Stimulated activated CD4-positive, alpha-beta T cell treated with anti-CD3 and anti-CD28 coated beads, Interleukin-15, amount 100 ng/mL, for 1 hour (primary cell): Measurements from ENCODE around the gene SUSD1.

Source experiments
- DNase-seq, 2 donors: peaks; one replicate each; pipeline ENCODE4 v3.0.0-alpha.2; 2020; ENCODE audit warnings: low read depth in 1 of 2, low spot score in 1 of 2

Gene SUSD1

DNA sequence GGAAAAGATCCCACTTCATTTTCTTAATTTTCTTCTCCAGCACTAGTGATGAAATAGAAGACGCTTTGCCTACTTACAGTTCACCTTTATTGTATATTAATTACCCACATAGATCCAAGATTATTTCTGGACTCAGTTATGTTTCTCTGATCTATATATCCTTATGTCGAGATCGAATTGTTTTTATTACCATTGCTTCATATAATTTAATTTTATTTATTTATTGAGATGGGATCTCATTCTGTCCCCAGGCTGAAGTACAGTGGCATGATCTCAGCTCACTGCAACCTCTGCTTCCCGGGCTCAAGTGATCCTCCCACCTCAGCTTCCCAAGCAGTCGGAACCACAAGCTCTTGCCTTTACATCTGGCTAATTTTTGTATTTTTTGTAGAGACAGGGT, 157.2 kb downstream of the SUSD1 start:
- no peak for DNase-seq

DNA sequence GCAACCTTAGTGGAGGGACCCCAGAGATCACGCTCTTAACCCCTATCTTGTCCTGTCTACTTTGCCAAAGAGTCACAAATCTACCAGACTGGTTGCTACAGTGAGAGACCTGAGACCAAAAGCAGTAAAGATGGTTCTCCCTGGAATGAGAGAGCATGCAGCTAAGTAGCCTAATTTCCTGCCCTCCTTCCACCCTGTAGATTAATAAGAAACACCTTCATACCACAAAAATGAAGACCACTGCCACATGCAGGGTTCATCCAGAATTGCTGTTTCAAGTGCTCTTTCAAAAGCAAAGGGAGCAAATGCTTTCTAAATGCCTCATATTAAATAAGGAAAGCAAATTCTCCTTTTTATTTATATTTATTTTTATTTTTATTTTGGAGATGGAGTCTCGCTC, 159.4 kb downstream of the SUSD1 start:
- DNase-seq: no peak

DNA sequence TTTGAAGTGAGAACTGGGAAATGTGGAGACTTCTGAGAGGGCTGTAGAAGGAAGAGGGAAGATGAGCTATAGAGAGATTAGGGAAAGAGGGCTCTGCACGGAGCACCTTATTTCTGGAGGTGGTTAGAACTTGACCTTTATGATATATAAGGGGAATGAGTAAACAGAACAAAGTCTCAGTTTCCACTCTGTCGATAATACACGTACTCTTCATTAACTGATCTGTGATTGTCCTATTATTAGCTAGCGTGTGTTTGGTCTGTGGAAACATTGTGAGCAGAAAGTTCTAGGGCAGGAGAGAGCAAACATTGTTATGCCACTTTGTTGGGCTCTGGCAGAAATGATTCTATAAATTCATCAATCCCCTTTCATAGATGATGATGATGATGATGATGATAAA, 159.9 kb downstream of the SUSD1 start:
- no peak for DNase-seq

DNA sequence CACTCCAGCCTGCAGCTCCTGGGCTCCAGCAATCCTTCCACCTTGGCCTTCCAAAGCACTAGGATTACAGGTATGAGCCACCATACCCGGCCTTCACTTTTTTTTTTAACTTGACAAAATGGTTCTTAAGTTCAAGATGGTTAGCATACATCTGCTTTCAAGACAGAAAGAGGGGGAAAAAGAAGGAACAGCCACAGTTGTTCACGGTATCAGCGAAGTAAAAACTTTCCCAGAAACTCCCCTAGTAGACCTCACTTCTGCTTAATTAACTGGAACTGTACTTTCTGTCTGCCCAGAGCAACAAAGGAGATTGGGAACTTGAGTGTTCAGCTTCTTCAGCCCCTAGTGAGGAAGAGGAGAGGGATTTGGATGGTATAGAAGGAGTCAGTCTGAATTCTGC, 161.8 kb downstream of the SUSD1 start:
- DNase-seq: no peak

DNA sequence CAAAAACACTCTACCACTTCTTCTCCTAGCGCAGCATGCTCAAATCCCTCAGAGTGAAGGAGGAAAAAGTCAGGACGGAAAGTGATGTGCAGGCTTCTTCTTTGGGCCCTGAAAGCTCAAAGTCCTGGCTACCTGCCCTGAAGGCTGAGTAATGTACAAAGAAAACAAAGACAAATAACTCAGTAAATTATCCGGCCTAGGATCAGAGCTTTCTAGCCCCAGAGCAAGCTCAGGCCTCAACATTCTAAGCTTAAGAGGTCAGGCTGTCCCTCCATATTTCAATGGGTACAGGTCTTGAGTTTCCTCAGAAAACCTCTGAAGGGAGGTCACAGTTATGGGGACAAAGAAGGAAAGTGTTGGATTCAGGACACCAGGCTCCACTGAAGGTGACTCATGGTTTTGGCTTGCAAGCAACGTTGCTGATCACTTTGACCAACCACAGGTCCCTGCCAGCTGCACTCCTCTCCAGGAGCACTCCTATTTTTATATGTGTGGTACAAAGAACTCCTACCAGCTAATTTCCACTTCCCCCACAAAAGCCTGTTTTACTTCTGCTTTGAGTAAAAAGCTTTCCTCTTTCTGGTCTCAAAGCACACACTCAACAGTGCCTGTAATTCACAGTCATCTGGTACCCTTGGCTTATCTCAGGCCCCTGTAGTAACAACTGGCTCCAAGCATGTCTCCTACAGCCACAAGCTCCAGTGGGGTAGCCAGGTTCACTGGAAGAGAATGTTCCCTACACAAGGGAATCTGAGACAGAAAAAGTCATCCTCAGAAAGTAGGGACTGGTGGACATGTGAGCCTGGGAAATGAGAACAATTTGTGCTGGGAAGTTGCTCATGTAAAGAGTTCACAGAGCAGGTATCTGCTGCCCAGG, 162.8 kb downstream of the SUSD1 start:
- DNase-seq: no peak

DNA sequence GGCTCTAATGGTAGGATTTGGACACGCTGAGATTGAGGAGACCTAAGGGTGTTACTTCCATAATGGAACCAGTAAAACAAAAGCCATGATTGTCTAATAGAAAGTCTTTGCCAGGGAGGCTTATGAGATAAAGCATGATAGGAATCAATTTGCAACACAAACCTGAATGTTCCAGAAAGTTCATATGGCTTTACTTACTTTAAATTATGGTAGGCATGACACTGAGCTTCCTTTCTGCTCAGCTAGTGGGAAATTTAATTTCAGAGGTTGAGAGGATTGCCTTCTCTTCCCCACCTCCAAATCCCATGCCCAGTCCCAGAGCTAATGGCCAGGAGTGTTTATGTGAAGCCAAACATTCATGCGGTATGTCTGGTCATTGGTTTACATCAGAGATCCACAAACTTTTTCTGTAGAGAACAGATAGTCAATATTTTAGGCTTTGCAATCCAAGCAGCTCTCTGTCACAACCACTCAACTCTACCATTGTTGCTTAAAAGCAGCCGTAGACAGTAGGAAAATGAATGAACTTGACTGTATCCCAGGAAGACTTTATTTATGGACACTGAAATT, 164.0 kb downstream of the SUSD1 start:
- no peak for DNase-seq

DNA sequence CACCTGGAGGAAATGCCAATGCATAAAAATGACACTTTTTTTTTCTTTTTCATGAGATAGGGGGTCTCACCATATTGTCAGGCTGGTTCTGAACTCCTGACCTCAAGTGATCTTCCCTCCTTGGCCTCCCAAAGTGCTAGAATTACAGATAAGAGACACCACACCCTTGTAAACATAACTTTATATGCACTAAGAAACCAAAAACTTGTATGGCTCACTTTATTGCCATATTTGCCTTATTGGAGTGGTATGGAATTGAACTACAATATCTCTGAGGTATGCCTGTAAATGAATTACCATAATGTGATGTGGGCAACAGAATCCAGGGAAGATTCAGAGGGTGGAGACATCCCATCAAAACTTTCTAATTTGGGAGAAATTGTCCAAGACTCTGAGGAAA, 164.6 kb downstream of the SUSD1 start:
- no peak for DNase-seq

DNA sequence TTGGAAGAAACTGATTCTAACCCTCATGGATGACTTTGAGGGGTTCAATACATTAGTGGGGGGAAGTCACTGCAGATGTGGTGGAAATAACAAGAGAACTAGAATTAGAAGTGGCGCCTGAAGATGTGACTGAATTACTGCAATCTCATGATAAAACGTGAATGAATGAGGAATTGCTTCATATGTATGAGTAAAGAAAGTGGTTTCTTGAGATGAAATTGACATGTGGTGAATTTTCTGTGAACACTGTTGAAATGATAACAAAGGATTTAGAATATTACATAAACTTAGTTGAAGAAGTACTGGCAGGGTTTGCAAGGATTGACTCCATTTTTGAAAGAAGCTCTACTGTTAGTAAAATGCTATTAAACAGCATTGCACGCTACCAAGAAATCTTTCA, 165.4 kb downstream of the SUSD1 start:
- DNase-seq: no peak

DNA sequence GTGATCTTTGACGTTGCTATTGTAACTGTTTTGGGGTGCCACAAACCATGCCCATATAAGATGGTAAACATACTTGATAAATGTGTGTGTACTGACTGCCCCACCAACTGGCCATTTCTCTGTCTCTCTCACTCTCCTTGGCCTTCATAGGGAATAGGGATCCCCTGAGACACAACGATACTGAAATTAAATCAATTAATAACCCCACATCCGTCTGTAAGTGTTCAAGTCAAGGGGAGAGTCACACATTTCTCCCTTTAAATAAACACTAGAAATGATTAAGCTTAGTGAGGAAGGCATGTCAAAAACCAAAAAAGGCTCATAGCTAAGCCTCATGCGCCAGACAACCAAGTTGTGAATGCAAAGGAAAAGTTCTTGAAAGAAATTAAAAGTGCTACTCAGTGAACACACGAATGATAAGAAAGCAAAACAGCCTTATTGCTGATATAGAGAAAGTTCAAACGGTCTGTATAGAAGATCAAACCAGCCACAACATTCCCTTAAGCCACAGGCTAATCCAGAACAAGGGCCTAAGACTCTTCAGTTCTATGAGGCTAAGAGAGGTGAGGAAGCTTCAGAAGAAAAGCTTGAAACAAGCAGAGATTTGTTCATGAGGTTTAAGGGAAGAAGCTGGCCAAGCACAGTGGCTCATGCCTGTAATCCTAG, 167.4 kb downstream of the SUSD1 start:
- no peak for DNase-seq

DNA sequence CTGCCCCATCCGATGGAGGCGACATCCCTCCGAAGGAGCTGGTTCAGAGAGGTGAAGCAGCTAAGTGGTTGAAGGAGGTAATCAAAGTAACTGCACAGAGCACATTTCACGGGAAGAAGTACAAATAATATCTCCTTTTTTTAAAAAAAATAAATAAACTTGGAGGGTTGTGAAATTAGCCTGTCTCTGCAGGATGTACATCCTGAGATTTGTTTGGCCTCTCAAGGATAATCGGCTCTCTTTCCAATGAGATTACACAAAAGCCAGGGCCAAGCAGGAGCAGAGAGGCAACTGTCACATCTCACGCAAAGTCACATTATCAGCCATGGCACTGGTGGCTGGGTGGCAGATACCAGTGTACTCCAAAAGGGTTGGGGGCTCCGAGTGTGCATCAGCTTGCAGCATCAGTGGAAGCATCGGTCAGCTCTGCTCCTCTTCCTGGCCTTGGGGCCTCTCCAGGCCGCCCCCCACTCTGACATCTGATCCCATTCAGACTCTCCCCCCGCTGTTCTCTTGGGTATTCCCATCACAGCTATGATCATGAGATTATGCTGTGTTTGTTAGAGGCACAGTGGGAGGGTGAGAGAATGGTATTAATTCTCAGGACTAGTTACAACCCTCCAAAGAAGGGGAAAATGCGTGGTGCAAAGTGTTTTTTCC, 168.6 kb downstream of the SUSD1 start:
- no peak for DNase-seq

DNA sequence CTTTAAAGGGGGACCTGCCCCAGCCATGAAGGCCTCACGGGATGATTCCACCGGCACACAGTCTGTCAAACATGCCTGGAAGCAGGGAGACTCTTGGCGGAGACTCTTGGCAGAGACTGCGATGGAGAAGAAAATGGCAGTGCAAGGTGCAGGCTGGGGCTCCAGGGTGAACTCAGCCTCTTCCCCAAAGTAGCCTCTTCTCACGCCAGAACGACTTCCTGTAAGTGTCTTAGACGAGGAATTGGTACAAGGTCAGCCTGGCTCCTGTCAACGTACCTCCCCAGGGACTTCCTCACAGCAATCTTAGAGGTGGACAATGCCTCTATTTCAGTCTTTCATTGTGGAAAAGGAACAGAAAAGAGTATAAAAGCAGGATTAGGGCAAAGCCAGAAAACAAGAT, 169.2 kb downstream of the SUSD1 start:
- DNase-seq: no peak

DNA sequence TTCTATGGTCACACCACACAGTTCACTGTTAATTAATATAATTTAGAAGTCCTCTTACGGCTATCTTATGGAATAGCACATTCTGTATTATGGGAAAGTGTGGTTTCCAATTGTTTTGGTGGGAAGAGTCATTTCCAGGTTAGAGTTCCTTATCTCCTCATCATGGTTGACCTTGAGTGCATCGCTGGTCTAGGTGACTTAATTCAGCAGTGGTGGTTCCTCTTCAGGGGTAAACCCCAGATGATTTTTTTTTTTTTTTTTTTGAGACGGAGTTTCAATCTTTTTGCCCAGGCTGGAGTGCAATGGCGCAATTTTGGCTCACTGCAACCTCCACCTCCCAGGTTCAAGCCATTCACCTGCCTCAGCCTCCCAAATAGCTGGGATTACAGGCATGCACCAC, 171.6 kb downstream of the SUSD1 start:
- DNase-seq: no peak

DNA sequence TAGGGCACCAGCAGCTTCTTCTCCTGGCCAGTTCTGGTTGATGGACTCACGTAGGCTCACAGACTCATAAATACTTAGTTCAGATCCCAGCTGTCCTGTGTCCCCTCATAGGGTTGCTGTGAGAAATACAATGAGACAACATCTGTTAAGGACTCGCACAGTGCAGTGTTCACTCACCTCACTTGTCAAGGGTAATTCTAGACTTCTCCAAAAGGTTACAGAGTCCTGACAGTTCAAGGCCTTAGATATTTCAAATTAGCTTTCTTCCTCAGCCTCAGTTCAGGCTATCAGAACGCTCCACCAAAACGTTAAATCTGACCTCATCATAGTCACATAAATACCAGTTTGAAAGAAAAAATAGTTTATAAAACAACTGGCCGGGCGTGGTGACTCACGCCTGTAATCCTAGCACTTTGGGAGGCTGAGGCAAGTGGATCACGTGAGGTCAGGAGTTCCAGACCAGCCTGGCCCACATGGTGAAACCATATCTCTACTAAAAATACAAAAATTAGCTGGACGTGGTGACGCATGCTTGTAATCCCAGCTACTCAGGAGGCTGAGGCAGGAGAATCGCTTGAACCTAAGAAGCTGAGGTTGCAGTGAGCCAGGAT, 172.1 kb downstream of the SUSD1 start:
- no peak for DNase-seq

DNA sequence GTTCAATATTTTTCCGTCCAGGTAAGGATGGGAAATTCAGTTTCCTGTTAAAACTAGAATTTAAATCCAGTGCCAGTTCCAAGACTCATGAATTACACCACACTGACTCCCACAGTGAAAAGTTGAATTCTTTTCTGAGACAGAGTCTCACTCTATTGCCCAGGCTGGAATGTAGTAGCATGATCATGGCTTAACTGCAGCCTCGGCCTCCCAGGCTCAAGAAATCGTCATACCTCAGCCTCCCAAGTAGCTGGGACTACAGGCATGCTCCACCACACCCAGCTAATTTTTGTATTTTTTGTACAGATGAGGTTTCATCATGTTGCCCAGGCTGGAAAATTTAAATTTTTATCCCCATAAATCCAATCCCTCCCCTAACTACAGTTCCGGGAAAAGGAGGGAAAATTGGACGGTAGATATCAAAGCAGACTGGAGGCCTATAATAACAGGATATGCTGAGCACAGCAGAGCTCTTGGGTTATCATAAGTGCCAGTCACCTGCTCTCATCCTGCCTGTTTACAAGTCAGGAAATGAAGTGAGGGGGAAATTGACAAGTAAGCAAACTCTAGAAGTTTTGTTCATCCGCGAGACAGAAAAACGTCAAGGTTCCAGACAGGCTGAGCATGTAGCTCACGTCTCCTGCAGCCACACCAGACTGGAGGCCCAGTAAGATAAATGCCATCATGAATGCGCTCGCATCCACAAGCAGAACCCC, 172.8 kb downstream of the SUSD1 start:
- no peak for DNase-seq

DNA sequence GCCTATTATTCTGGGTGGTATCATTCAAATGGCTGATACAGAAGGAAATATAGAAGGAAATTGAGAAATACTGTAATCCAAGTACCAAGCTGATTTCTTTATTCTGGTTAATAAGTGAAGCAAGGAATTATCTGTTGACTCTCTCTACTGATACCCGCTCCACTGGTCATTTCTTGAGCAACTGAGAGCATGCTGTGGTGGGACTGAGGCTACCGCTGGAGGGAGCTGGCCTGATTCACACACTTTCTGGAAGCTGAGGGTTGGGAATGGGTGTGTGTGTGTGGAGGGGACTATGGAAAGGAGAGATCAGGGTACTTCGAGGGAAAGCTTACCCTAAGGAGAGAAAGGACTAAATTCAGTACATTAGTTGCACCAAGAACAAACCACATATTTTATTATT, 174.4 kb downstream of the SUSD1 start:
- DNase-seq: no peak

DNA sequence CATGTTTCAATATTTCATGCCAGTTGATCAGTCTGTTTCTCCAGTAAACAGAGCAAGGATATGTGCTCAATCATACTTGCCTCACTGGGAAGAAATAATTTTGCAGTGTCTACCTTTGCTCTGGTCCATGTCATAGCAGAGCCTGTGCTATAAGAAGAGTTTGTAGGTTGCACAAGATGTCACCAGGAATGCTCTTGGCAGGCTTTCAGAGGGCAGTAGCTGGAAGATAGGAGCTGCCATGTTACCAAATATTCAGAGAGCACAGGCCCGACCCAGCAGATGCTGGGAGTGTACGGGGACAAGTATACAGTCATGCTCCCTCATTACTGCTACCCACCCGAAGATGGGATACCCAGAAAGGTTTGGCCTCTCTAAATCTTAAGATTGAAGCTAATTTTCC, 175.8 kb downstream of the SUSD1 start:
- DNase-seq: no peak

DNA sequence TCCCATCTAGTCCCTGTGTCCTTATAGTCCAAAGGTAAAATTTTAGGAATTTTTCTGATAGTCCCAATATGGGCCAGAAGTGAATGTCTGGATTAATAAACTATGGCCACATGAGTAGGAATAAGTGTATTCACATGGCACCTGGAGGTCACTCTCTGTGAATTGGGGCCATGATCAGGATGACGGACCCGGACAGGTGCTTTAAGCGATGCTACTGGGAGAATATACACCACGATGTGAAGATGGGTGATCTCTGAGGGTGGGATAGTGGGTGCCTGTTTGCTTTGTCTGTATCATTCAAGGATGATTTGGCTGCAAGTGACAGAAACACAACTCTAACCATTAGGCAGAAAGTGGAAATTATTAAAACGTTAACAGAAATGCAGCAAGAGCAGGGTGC, 177.3 kb downstream of the SUSD1 start:
- DNase-seq: no peak

DNA sequence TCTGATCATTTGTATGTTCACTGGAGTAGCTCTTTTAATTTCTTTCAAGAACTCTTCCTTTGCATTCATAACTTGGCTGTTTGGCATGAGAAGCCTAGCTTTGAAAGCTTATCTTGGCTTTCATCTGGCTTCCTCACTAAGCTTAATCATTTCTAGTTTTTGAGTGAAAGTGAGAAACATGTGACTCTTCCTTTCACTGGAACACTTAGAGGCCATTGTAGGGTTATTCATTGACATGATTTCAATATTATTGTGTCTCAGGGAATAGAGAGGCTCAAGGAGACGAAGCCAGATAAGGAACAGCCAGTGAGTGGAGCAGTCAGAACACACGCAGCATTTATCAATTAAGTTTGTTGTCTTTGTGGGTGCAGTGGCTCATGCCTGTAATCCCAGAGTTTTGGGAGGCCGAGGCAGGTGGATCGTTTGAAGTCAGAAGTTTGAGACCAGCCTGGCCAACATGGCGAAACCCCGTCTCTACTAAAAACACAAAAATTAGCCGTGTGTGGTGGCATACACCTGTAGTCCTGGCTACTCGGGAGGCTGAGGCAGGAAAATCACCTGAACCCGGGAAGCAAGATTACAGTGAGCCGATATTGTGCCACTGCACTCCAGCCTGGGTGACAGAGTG, 180.2 kb downstream of the SUSD1 start:
- no peak for DNase-seq

DNA sequence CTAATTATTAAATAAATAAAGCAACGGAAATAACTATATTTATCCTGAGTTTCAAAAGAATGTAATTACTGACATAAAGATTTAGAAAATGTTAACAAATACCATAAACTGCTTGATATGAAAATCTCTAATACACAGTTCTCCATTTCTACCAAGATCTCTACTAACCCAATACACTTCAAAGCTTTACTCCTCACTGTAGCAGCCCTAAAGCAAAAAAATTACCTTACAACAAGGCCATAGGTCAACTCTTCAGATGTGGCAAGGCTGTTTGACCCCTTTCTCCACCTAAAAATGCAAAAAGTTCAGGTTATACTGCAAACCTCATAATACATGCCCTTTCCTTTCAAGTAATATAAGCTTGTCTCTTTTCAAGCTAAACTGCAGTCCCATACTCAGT, 181.8 kb downstream of the SUSD1 start:
- no peak for DNase-seq

DNA sequence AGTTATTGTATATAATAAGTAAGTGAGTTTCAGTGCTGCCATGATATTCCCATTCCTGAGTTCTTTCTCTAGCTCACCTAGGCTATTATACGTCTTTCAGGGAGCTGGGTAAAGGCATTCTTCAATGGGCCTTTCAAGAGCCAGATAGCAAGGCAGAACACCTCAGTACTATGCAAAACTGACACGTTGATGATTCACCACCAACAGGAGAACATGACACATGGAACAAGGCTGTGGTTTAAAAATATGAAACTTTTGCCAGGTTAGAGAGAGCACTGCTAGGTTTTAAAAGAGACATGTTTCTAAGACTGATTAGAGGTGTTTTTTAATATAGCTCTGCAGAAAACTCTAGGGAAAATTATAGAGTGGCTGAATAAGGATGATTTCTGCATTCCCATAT, 182.6 kb downstream of the SUSD1 start:
- DNase-seq: no peak
